Measurements from ENCODE around the gene HNRNPA0. TPM values are rescaled to one million over a fixed set of nuclear protein-coding genes. Genes with fewer than 3 reads are reported as not detected.
"Not testable (repeated sequence)": the region's sequence is repeated elsewhere in the genome, so short reads cannot be mapped to it uniquely, and the experiment has no call there.

Gene HNRNPA0
- total RNA-seq: 10 to 100 TPM; 26.0 to 34.0 TPM

DNA sequence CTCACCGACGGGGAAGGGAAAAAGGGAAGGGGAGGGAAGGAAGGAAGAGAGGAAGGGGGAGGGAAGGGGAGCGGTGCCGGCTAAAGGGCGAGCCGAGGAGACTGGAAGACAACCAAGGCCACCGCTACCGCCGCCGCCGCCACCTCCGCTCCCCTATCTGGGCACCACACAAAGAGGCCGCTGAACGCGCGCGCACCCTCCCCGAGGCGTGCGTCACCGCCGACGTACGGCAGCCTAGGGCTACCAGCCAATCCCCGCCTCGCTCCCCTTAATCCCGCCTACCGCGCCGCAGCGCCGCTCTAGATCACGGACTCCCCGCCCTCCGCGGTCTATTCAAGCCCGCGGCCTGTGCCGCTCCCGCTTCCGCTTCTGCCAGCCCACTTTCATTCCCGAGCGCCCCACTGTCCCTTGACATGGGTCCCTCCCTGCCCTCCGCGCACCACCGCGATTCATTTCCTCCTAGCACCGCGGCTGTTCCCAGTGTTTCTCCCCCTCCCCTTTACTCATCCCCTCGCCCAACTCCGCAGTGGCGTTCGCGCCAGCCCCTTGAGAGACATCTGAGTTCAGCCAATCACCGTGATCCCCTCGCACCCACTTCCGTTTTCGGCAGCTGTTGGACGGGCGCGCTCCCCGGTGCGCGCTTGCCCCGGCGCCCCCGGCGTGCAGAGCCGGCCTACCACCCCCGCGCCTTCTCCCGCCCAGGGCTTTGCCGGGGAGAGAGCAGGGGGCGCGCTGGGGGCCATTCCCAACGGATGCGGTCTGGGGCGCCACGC lies at the start of gene HNRNPA0:
Gene HNRNPA0 (minus strand): TSS at position 176 of the 773 bp plus-strand sequence. CDS start 297 bp downstream, outside the sequence.
- H3K9me3 Mint-ChIP-seq (ENCODE audit: low read depth): no peaks in the 10 kb centered on the region
- CTCF ChIA-PET: interaction anchor here (0.7 to 3.0 kb wide), 10 partner anchors 12 to 281 kb away, joined by 3 to 13 read pairs (median 6); partner anchors contain the start of gene KLHL3
- H3K27ac Mint-ChIP-seq: peak within 1 kb of the TSS; percentile 100
- peaks cover 30% of the 10 kb centered on the region for H3K4me1 Mint-ChIP-seq
- DNase-seq: peak; percentile 97
- ATAC-seq: peak; percentile 88
- no peaks in the 10 kb centered on the region for H3K27me3 Mint-ChIP-seq
- peaks cover 31% of the 10 kb centered on the region for H3K36me3 Mint-ChIP-seq
- H3K4me3 Mint-ChIP-seq: peak within 1 kb of the TSS; percentile 96

DNA sequence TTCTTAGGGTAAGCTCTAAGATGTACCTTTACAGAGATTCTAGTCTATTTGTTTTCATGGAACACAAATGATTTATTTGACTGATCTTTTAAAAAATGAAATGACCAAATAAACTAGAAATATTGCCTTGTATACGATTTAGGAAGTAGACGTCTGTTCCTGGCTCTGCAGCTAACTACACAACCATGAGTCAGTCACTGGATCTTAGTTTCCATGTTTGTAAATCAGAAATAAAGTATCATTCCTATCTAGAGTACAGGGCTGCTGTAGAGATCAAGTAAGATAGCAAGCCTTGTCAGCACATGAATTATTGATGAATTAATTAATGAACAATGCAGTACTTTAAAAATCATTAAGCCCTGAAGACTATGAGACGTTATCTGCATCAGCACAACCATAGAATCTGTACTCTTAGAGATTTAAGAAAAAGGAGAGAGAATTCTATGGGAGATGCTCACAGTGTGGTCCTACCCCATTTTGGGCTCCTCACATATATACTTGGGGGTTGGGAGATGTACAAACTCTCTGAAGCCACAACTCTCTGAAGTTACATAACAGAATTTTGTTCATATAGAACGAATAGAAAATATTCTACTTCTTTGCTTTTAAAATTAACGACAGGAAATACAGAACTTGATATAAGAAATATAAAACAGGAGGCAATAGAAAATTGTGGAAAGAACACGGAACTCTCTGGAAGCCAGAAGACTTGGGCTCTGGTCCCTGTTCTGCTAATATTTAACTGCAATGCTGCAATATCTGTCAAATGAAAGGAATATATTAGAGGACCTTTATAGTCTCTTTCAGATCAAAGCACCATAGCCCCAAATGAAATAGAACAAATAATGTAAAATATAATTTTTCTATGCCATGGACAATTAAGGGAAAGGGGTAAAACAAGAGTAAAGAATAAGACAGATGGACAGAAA lies 48.4 kb upstream of the HNRNPA0 start:
- Mint-ChIP-seq H3K9me3 (ENCODE audit: low read depth) (no peaks in the 10 kb centered on the region), H3K4me3 (no peak overlapping the region), H3K27ac (no peak overlapping the region), H3K4me1 (no peaks in the 10 kb centered on the region), H3K27me3 (peaks cover 6% of the 10 kb centered on the region), H3K36me3 (no peaks in the 10 kb centered on the region)
- no peak for DNase-seq
- no peak for ATAC-seq
- CTCF ChIA-PET: no interaction called here

DNA sequence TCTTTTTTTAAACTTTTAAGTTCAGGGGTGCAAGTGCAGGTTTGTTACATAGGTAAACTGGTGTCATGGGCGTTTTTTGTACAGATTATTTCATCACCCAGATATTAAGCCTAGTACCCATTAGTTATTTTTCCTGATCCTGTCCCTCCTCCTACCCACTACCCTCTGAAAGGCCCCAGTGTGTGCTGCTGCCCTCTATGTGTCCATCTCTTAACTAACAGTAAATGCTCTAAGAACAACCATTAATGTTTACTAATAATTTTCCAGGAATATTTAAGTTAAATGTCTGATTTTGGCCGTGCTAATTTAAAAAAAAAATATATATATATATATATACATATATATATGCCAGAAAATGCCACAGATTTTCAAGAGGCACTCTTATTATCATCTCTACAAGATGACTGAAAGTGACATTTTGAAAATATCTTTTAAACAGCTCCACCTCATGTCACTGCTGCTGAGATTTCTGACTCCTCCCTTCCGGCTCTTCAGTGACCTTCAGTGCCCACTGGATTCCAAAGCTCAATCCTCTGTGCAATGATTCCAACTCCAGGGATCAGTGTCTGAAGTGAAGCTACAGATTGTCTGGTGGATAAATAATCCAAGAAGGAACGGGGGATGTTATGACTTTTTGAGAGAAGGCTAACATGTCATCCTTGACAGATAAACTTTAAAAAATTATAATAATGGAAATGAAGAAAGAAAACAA lies 46.7 kb upstream of the HNRNPA0 start:
- H3K4me3 Mint-ChIP-seq: no peak overlapping the region
- no peaks in the 10 kb centered on the region for H3K4me1 Mint-ChIP-seq
- DNase-seq: no peak
- H3K27me3 Mint-ChIP-seq: peaks cover 6% of the 10 kb centered on the region
- ATAC-seq: no peak
- CTCF ChIA-PET: interaction anchor here (0.9 kb wide), 1 partner anchor 11 kb away, joined by 3 read pairs; no protein-coding TSS in a partner anchor
- no peaks in the 10 kb centered on the region for H3K9me3 Mint-ChIP-seq (ENCODE audit: low read depth)
- H3K27ac Mint-ChIP-seq: no peak overlapping the region
- no peaks in the 10 kb centered on the region for H3K36me3 Mint-ChIP-seq

DNA sequence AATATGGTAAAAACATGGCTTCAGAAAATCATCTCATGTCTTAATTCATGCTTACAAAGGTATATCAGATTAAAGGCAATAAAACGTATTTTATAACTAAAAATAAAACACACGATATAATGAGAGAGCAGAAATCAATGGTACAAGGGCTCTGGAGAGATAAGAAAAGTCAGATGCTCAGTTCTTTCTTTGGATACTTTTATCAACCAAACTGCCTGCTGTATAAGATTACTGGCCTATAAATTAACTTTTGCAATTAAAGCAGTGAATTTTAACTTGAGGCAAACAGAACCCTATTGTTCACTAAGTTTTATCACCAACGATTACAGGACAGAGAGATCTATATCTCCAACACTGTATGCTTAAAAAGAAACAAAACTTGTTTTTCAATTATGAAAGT lies 42.1 kb upstream of the HNRNPA0 start:
- CTCF ChIA-PET: no interaction called here
- H3K9me3 Mint-ChIP-seq (ENCODE audit: low read depth): no peaks in the 10 kb centered on the region
- H3K27ac Mint-ChIP-seq: no peak overlapping the region
- no peak for ATAC-seq
- no peaks in the 10 kb centered on the region for H3K4me1 Mint-ChIP-seq
- no peak for DNase-seq
- peaks cover 2% of the 10 kb centered on the region for H3K27me3 Mint-ChIP-seq
- no peak overlapping the region for H3K4me3 Mint-ChIP-seq
- H3K36me3 Mint-ChIP-seq: no peaks in the 10 kb centered on the region

DNA sequence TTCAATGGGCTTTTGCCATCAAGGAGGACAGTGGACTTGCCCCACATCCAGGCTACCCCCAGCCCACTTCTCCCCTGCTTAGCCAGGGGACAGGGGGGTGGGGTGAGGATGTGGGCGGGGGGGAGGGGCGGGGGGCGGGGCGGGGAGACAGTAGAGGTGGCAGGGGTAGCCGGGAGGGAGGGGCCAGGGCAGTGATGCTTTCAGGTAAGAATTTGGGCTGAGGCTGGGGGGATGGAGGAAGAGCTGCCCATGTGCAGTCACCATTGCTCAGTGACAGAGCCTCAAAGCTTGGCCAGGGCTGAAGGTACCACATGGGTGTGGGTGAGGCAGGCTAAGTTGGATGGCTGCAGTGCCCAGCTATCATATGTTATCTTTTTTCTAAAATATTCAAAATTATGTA lies 40.7 kb upstream of the HNRNPA0 start:
- Mint-ChIP-seq H3K4me1 (no peaks in the 10 kb centered on the region), H3K27ac (no peak overlapping the region), H3K36me3 (no peaks in the 10 kb centered on the region), H3K9me3 (ENCODE audit: low read depth) (no peaks in the 10 kb centered on the region), H3K4me3 (no peak overlapping the region), H3K27me3 (peaks cover 2% of the 10 kb centered on the region)
- CTCF ChIA-PET: no interaction called here
- DNase-seq: no peak
- no peak for ATAC-seq

DNA sequence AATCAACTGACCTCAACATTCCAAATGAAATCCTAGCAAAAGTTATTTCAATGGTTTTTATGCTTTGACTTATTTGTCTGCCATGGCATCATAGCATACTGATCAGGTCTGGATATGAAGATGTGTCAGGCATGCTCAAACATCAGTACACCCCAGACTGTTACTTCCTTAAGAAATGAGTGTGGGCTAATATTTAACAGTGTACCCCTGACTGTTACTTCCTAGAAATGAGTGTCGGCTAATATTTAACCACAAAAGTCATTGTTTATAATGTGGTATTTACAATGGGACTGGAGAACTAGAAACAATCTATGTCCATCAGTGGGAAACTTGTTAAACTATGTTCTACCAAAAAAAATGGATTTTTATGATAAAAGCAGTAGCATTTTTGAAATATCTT lies 38.1 kb upstream of the HNRNPA0 start:
- no peaks in the 10 kb centered on the region for H3K4me1 Mint-ChIP-seq
- no peak for ATAC-seq
- no peaks in the 10 kb centered on the region for H3K36me3 Mint-ChIP-seq
- H3K4me3 Mint-ChIP-seq: no peak overlapping the region
- H3K27ac Mint-ChIP-seq: no peak overlapping the region
- H3K9me3 Mint-ChIP-seq (ENCODE audit: low read depth): no peaks in the 10 kb centered on the region
- CTCF ChIA-PET: no interaction called here
- no peak for DNase-seq
- peaks cover 2% of the 10 kb centered on the region for H3K27me3 Mint-ChIP-seq

DNA sequence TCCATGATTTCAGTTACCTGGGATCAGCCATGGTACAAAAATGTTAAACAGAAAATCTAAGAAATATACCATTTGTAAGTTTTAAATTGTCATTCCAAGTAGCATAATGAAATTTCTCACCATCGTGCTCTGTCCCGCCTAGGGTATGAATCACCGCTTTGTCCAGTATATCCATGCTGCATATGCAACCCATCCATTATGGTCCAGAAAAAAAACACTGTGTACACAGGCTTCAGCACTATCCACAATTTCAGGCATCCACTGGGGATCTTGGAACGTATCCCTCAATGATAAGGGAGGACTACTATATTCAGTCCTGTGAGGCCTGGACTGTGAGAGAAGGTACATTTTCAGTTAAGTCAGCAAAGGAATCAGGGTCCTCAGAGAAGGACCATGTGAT lies 37.6 kb upstream of the HNRNPA0 start:
- CTCF ChIA-PET: no interaction called here
- H3K27me3 Mint-ChIP-seq: peaks cover 3% of the 10 kb centered on the region
- H3K9me3 Mint-ChIP-seq (ENCODE audit: low read depth): no peaks in the 10 kb centered on the region
- ATAC-seq (no peak), DNase-seq (no peak)
- no peaks in the 10 kb centered on the region for H3K36me3 Mint-ChIP-seq
- no peaks in the 10 kb centered on the region for H3K4me1 Mint-ChIP-seq
- no peak overlapping the region for H3K27ac Mint-ChIP-seq
- H3K4me3 Mint-ChIP-seq: no peak overlapping the region

DNA sequence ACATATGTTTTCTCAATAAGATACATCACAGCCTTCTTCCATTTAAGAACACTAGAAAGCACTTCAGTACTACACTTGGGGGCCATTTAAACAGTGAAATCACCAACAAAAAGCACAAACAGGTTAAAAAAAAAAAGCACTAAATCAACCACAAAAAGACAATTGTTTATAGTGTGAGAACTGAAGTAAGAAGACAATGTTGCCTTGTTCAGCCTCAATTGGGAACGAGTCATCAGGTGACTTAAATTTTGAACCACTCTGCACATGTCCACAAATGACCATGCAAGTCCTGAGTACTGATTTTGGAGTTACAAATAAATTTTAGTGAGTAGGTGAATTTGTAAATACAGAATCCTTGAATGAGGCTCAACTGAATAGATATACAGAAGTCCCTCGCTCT lies 37.2 kb upstream of the HNRNPA0 start:
- ATAC-seq (no peak), DNase-seq (no peak)
- H3K4me3 Mint-ChIP-seq: no peak overlapping the region
- peaks cover 8% of the 10 kb centered on the region for H3K27me3 Mint-ChIP-seq
- H3K9me3 Mint-ChIP-seq (ENCODE audit: low read depth): no peaks in the 10 kb centered on the region
- no peaks in the 10 kb centered on the region for H3K4me1 Mint-ChIP-seq
- no peak overlapping the region for H3K27ac Mint-ChIP-seq
- CTCF ChIA-PET: no interaction called here
- no peaks in the 10 kb centered on the region for H3K36me3 Mint-ChIP-seq

DNA sequence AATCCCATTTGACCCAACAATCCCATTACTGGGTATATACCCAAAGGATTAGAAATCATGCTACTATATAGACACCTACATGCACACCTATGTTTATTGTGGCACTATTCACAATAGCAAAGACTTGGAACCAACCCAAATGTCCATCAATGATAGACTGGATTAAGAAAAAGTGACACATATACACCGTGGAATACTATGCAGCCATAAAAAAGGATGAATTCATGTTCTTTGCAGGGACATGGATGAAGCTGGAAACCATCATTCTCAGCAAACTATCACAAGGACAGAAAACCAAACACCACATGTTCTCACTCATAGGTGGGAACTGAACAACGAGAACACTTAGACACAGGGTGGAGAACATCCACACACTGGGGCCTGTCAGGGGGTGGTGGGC lies 34.4 kb upstream of the HNRNPA0 start:
- DNase-seq; ATAC-seq; H3K4me3 Mint-ChIP-seq; H3K27ac Mint-ChIP-seq; H3K9me3 Mint-ChIP-seq (ENCODE audit: low read depth); CTCF ChIA-PET; H3K36me3 Mint-ChIP-seq; H3K4me1 Mint-ChIP-seq: not testable (repeated sequence)
- peaks cover 13% of the 10 kb centered on the region for H3K27me3 Mint-ChIP-seq

DNA sequence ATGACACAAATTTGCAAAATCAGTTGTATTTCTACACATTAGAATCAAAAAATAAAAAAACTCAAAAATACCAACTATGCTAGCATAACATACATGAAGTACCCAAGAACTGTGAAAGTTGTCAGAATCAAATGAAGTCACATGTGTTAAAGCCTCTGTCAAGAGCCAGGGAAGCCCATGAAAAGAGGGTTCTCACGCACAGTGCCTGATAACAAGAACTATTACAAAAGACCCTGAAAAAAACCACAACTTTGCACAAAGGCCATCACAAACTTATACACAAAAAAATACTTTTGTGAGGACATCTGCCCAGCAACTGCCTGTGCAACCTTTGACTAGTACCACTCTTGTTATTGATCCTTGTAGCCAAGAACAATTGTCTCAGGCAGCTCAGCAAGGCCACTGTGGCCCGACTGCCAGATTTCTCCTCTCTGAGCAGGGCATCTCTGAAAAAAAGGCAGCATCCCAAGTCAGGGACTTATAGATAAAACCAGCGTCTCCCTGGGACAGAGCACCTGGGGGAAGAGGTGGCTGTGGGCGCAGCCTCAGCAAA lies 28.9 kb upstream of the HNRNPA0 start:
- Mint-ChIP-seq H3K27ac (no peak overlapping the region), H3K4me3 (no peak overlapping the region), H3K27me3 (peaks cover 19% of the 10 kb centered on the region), H3K4me1 (no peaks in the 10 kb centered on the region), H3K9me3 (ENCODE audit: low read depth) (no peaks in the 10 kb centered on the region), H3K36me3 (no peaks in the 10 kb centered on the region)
- CTCF ChIA-PET: no interaction called here
- no peak for DNase-seq
- no peak for ATAC-seq

DNA sequence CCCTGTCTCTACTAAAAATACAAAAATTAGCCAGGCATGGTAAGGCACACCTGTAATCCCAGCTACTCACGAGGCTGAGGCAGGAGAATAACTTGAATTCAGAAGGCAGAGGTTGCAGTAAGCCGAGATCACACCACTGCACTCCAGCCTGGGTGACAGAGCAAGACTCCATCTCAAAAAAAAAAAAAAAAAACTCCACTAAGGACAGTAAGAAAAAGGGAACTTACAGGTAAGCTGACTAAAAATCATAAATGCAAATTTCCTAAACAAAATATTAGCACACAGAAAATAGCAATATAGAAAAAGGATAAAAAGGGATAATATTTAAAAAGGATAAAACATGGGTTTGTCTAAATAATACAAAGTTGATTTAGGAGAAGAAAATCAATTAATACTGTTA lies 27.9 kb upstream of the HNRNPA0 start:
- CTCF ChIA-PET: interaction anchor here (0.9 to 1.5 kb wide), 4 partner anchors 12 to 349 kb away, joined by 3 read pairs; no protein-coding TSS in a partner anchor
- no peaks in the 10 kb centered on the region for H3K36me3 Mint-ChIP-seq
- peaks cover 16% of the 10 kb centered on the region for H3K27me3 Mint-ChIP-seq
- no peak overlapping the region for H3K27ac Mint-ChIP-seq
- H3K4me3 Mint-ChIP-seq: no peak overlapping the region
- H3K4me1 Mint-ChIP-seq: no peaks in the 10 kb centered on the region
- no peaks in the 10 kb centered on the region for H3K9me3 Mint-ChIP-seq (ENCODE audit: low read depth)
- ATAC-seq: no peak
- DNase-seq: no peak

DNA sequence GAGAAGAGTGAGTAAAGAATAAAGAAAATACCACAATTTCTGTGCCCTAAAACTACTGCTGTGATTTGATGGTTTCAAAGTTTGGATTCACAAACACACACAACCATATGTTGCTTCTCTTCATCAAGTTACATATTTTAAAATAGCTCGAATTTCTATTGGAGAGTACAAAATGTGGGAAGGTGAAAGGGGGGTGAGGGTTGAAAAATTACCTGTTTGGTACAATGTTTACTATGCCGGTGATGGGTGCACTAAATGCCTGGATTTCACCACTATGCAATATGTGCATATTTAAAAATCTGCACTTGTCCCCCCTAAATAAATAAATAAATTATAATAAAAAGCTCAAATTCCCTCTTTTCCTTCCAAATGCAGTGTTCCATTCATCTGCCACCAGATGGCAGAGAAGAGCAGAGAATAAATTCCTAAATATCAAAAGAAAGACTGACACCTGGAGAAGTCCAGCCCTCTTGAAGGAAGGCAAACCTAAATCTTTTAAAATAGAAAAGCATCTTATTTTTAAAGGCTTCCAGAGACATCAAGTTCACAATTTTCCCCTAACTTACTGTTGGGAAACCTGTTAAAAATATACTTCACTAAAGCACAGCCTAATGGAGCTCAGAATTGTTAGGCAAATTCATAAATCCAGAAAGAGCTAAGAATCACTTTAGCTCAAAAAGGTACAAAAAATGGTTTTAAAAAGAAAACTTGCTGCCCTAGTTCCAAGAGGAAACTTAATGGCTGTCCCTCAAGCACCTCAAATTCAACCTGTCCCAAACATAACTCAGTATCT lies 24.8 kb upstream of the HNRNPA0 start:
- Mint-ChIP-seq H3K36me3 (no peaks in the 10 kb centered on the region), H3K27ac (no peak overlapping the region), H3K4me1 (no peaks in the 10 kb centered on the region), H3K27me3 (peaks cover 6% of the 10 kb centered on the region), H3K9me3 (ENCODE audit: low read depth) (no peaks in the 10 kb centered on the region), H3K4me3 (no peak overlapping the region)
- no peak for ATAC-seq
- no peak for DNase-seq
- CTCF ChIA-PET: interaction anchor here (0.9 to 3.8 kb wide), 39 partner anchors 9 to 356 kb away, joined by 3 to 26 read pairs (median 4); partner anchors contain the start of genes HNRNPA0, KLHL3 and PKD2L2

Data from activated CD8-positive, alpha-beta memory T cell treated with anti-CD3 and anti-CD28 coated beads, Interleukin-2, amount 10 ng/mL, durations not matched to agents 7 days and 5 days (primary cell).